Liver (tissue), 9 donors: ENCODE results near the gene TSEN2. TPM values are rescaled to one million over a fixed set of nuclear protein-coding genes. Genes with fewer than 3 reads are reported as not detected.

Source experiments
- DNase-seq: peaks from one replicate; pipeline ENCODE4 v3.0.0-alpha.2; 2017; ENCODE audit warnings: low spot score
- H3K27ac ChIP-seq, 2 donors: one replicate each; pipeline ENCODE4 v1.7.0; 2013; ENCODE audit warnings: inconsistent platforms in 2 of 2, low read length in 2 of 2, control low read depth in 1 of 2, low read depth in 1 of 2, mild to moderate bottlenecking in 1 of 2
- H3K27me3 ChIP-seq, 4 donors: one replicate each; pipeline versions ENCODE4 v1.6.1 to v1.7.0; 2013; ENCODE audit warnings: low read length in 3 of 4, inconsistent platforms in 1 of 4, mild to moderate bottlenecking in 1 of 4, moderate library complexity in 1 of 4; ENCODE audit not compliant: control insufficient read depth in 4 of 4, insufficient read depth in 4 of 4
- H3K36me3 ChIP-seq, 4 donors: one replicate each; pipeline versions ENCODE4 v1.6.1 to v1.7.0; 2013; ENCODE audit warnings: low read length in 3 of 4, mild to moderate bottlenecking in 3 of 4, low read depth in 1 of 4, moderate library complexity in 1 of 4; ENCODE audit not compliant: control insufficient read depth in 4 of 4, insufficient read depth in 3 of 4
- H3K4me1 ChIP-seq, 4 donors: one replicate each; pipeline versions ENCODE4 v1.6.1 to v1.7.0; 2013; ENCODE audit warnings: low read length in 3 of 4, mild to moderate bottlenecking in 3 of 4, moderate library complexity in 1 of 4; ENCODE audit not compliant: control insufficient read depth in 4 of 4, insufficient read depth in 4 of 4
- H3K4me3 ChIP-seq, 3 donors: one replicate each; pipeline versions ENCODE4 v1.6.1 to v1.7.0; 2013; ENCODE audit warnings: low read length in 3 of 3, control low read depth in 1 of 3, low read depth in 1 of 3, mild to moderate bottlenecking in 1 of 3
- H3K9ac ChIP-seq, 2 donors: one replicate each; pipeline ENCODE4 v1.7.0; 2013; ENCODE audit warnings: low read length in 2 of 2, mild to moderate bottlenecking in 2 of 2, moderate library complexity in 2 of 2, control low read depth in 1 of 2, low read depth in 1 of 2
- H3K9me3 ChIP-seq, 4 donors: one replicate each; pipeline versions ENCODE4 v1.6.1 to v1.7.0; 2013; ENCODE audit warnings: low read length in 3 of 4; ENCODE audit not compliant: control insufficient read depth in 4 of 4
- EGR1 ChIP-seq, 2 donors: IDR thresholded peaks; 2 replicates each; pipeline ENCODE4 v1.6.1; 2016 to 2018; ENCODE audit warnings: antibody characterized with exemption in 2 of 2, low read depth in 2 of 2
- FOXA1 ChIP-seq: IDR thresholded peaks from 2 replicates; pipeline ENCODE4 v1.6.1; 2016; ENCODE audit warnings: antibody characterized with exemption
- GABPA ChIP-seq, 2 donors: IDR thresholded peaks in 1 of 2; conservative IDR thresholded peaks in 1 of 2; 2 replicates each; pipeline ENCODE4 v1.6.1; 2016; ENCODE audit warnings: antibody characterized with exemption in 2 of 2, mild to moderate bottlenecking in 1 of 2, moderate library complexity in 1 of 2
- HNF4A ChIP-seq, 2 donors: conservative IDR thresholded peaks; 2 replicates each; pipeline ENCODE4 v1.6.1; 2016; ENCODE audit warnings: antibody characterized with exemption in 2 of 2, mild to moderate bottlenecking in 2 of 2
- JUND ChIP-seq, 2 donors: IDR thresholded peaks; 2 replicates each; pipeline ENCODE4 v1.6.1; 2016; ENCODE audit warnings: antibody characterized with exemption in 2 of 2
- NR2F2 ChIP-seq: IDR thresholded peaks from 2 replicates; pipeline ENCODE4 v1.6.1; 2016; ENCODE audit warnings: antibody characterized with exemption
- RAD21 ChIP-seq, 2 donors: IDR thresholded peaks; 2 replicates each; pipeline ENCODE4 v1.6.1; 2016; ENCODE audit warnings: antibody characterized with exemption in 2 of 2, mild to moderate bottlenecking in 2 of 2
- SP1 ChIP-seq: IDR thresholded peaks from 2 replicates; pipeline ENCODE4 v1.6.1; 2018; ENCODE audit warnings: antibody characterized with exemption, mild to moderate bottlenecking
- TAF1 ChIP-seq: conservative IDR thresholded peaks from 2 replicates; pipeline ENCODE4 v1.6.1; 2016; ENCODE audit warnings: antibody characterized with exemption, mild to moderate bottlenecking
- WGBS: extraction: QIAGEN DNeasy Blood & Tissue Kit; methylation state at CpG from one replicate; pipeline ENCODE4 v1.1.7; 2013; 5-methylcytosine and 5-hydroxymethylcytosine counted together
- polyA plus RNA-seq, 2 donors: library from polyadenylated mRNA; stranded (reverse) in 1 of 2; unstranded in 1 of 2; fragments of 200-250 nt in 1 of 2; fragments of >200 nt in 1 of 2; fragmentation: Nextera tagmentation in 1 of 2; extraction: Ambion mirVana in 1 of 2; gene quantifications; one replicate each; pipeline versions ENCODE4 v1.2.1 to v1.2.3, GENCODE V29; 2013 to 2015
- total RNA-seq, 2 donors: library from RNA; depleted of rRNA; stranded (reverse); fragments of >200 nt; gene quantifications; one replicate each; pipeline ENCODE4 v1.2.3, GENCODE V29; 2014
- TF ChIP-seq, protein P1 (sequence below): fragments of 150-350 bp; IDR thresholded peaks from 2 replicates; pipeline ENCODE4 v1.5.1; 2017; ENCODE audit warnings: improper control_type of control experiment, low read depth, low read length; ENCODE audit not compliant: missing input control
- TF ChIP-seq, protein P2 (sequence below): IDR thresholded peaks from 2 replicates; pipeline ENCODE4 v1.6.1; 2016; ENCODE audit warnings: antibody characterized with exemption, mild to moderate bottlenecking
- TF ChIP-seq, protein P3 (sequence below): IDR thresholded peaks from 2 replicates; pipeline ENCODE4 v1.6.1; 2016; ENCODE audit warnings: antibody characterized with exemption
- TF ChIP-seq, protein P4 (sequence below): IDR thresholded peaks from 2 replicates; pipeline ENCODE4 v1.6.1; 2016; ENCODE audit warnings: antibody characterized with exemption
- donor health status: healthy.
- donor health status: healthy.
- donor health status: healthy.
- donor health status: healthy.
- donor health status: healthy.

The TSEN2 gene
- total and polyA plus RNA-seq, 4 donors = 4.1 to 14.1 (median 6.9) TPM

DNA sequence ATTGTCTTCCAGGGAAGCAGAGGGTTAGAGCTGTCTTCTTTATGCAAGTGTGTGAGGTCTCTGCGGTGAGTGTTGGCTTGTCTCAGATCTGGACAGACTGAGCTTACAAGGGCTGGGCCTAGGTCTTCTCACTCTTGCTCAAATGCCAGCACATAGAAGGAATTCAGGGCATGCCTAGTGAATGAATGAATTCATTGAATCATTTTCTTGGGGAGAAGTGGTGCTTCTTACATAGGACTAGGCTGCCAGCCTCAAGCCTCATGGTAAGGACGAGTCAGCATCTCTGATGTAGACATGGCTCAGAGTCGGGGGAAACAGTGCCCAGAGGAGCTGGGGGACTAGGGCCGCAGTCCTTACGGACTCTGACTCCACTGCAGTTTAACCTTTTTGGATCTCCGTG is 89.9 kb downstream of the TSEN2 start:
- no peaks in the 10 kb centered on the region for H3K9me3 ChIP-seq
- no peak overlapping the region for H3K4me3 ChIP-seq
- DNase-seq = no peak
- no peaks in the 10 kb centered on the region for H3K27me3 ChIP-seq
- WGBS = 96% methylated on average over 6 of the region's 6 CpGs
- TF ChIP-seq, protein P1, sequence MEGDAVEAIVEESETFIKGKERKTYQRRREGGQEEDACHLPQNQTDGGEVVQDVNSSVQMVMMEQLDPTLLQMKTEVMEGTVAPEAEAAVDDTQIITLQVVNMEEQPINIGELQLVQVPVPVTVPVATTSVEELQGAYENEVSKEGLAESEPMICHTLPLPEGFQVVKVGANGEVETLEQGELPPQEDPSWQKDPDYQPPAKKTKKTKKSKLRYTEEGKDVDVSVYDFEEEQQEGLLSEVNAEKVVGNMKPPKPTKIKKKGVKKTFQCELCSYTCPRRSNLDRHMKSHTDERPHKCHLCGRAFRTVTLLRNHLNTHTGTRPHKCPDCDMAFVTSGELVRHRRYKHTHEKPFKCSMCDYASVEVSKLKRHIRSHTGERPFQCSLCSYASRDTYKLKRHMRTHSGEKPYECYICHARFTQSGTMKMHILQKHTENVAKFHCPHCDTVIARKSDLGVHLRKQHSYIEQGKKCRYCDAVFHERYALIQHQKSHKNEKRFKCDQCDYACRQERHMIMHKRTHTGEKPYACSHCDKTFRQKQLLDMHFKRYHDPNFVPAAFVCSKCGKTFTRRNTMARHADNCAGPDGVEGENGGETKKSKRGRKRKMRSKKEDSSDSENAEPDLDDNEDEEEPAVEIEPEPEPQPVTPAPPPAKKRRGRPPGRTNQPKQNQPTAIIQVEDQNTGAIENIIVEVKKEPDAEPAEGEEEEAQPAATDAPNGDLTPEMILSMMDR = no peak
- no peak for TF ChIP-seq HNF4A (conservative IDR thresholded peaks at IDR 0.05)
- no peak for TF ChIP-seq EGR1 (IDR thresholded peaks at IDR 0.05; ENCODE audit: low read depth in 2 of 2)
- no peak for TF ChIP-seq NR2F2
- H3K27ac ChIP-seq = no peak overlapping the region
- no peak overlapping the region for H3K9ac ChIP-seq
- no peaks in the 10 kb centered on the region for H3K4me1 ChIP-seq
- peaks cover 14 to 72% (median 59%) of the 10 kb centered on the region in 4 donors for H3K36me3 ChIP-seq

DNA sequence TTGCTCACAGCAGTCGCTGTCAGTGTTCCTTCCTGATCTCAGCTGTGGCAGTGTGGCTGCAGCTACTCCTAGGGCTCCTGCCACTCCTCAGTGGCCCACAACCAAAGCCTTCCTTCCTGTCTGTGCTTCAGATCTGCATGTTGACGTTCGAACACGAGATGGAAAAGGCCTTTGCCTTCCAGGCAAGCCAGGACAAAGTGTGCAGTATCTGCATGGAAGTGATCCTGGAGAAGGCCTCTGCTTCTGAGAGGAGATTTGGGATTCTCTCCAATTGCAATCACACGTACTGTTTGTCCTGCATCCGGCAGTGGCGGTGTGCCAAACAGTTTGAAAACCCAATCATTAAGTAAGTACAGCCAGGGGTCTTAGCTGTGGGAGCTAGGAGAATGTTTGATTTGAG is 90.4 kb downstream of the TSEN2 start:
- H3K27ac ChIP-seq = no peak overlapping the region
- H3K4me1 ChIP-seq = no peaks in the 10 kb centered on the region
- 42% methylated on average over 7 of the region's 7 CpGs for WGBS
- TF ChIP-seq GABPA (IDR thresholded peaks at IDR 0.05 in 1 of 2, conservative IDR thresholded peaks at IDR 0.05 in 1 of 2) (no peak), TAF1 (no peak), EGR1 (IDR thresholded peaks at IDR 0.05; ENCODE audit: low read depth in 2 of 2) (no peak), RAD21 (IDR thresholded peaks at IDR 0.05) (no peak), JUND (IDR thresholded peaks at IDR 0.05) (no peak), SP1 (no peak), FOXA1 (no peak)
- TF ChIP-seq, protein P2, sequence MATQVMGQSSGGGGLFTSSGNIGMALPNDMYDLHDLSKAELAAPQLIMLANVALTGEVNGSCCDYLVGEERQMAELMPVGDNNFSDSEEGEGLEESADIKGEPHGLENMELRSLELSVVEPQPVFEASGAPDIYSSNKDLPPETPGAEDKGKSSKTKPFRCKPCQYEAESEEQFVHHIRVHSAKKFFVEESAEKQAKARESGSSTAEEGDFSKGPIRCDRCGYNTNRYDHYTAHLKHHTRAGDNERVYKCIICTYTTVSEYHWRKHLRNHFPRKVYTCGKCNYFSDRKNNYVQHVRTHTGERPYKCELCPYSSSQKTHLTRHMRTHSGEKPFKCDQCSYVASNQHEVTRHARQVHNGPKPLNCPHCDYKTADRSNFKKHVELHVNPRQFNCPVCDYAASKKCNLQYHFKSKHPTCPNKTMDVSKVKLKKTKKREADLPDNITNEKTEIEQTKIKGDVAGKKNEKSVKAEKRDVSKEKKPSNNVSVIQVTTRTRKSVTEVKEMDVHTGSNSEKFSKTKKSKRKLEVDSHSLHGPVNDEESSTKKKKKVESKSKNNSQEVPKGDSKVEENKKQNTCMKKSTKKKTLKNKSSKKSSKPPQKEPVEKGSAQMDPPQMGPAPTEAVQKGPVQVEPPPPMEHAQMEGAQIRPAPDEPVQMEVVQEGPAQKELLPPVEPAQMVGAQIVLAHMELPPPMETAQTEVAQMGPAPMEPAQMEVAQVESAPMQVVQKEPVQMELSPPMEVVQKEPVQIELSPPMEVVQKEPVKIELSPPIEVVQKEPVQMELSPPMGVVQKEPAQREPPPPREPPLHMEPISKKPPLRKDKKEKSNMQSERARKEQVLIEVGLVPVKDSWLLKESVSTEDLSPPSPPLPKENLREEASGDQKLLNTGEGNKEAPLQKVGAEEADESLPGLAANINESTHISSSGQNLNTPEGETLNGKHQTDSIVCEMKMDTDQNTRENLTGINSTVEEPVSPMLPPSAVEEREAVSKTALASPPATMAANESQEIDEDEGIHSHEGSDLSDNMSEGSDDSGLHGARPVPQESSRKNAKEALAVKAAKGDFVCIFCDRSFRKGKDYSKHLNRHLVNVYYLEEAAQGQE = no peak
- TF ChIP-seq, protein P3, sequence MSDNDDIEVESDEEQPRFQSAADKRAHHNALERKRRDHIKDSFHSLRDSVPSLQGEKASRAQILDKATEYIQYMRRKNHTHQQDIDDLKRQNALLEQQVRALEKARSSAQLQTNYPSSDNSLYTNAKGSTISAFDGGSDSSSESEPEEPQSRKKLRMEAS = no peak
- TF ChIP-seq, protein P4, sequence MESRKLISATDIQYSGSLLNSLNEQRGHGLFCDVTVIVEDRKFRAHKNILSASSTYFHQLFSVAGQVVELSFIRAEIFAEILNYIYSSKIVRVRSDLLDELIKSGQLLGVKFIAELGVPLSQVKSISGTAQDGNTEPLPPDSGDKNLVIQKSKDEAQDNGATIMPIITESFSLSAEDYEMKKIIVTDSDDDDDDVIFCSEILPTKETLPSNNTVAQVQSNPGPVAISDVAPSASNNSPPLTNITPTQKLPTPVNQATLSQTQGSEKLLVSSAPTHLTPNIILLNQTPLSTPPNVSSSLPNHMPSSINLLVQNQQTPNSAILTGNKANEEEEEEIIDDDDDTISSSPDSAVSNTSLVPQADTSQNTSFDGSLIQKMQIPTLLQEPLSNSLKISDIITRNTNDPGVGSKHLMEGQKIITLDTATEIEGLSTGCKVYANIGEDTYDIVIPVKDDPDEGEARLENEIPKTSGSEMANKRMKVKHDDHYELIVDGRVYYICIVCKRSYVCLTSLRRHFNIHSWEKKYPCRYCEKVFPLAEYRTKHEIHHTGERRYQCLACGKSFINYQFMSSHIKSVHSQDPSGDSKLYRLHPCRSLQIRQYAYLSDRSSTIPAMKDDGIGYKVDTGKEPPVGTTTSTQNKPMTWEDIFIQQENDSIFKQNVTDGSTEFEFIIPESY = no peak
- TF ChIP-seq, protein P1 = no peak
- H3K4me3 ChIP-seq = no peak overlapping the region
- no peak overlapping the region for H3K9ac ChIP-seq
- peaks cover 16 to 71% (median 58%) of the 10 kb centered on the region in 4 donors for H3K36me3 ChIP-seq
- no peaks in the 10 kb centered on the region for H3K27me3 ChIP-seq
- DNase-seq = no peak
- H3K9me3 ChIP-seq = no peaks in the 10 kb centered on the region
